GM21360 (cell line): Measurements from ENCODE around the gene CAPN5.

Experiments
- ATAC-seq: cut with Tn5 transposase; IDR thresholded peaks from one replicate; pipeline ENCODE4 v1.9.1; 2021; ENCODE audit warnings: mild to moderate bottlenecking, moderate library complexity; ENCODE audit not compliant: unreplicated experiment

The CAPN5 gene

GRCh38 chr11:77114089-77114463 is 47.3 kb downstream of the CAPN5 start:
- no peak for ATAC-seq

GRCh38 chr11:77115181-77115611 is 48.4 kb downstream of the CAPN5 start:
- no peak for ATAC-seq

- ATAC-seq: no peak
Observed at GRCh38 chr11:77115956-77116355, 49.2 kb downstream of the CAPN5 start.

- no peak for ATAC-seq
Observed at GRCh38 chr11:77117492-77117891, 50.7 kb downstream of the CAPN5 start.

GRCh38 chr11:77118086-77118485 is 51.3 kb downstream of the CAPN5 start:
- ATAC-seq: no peak

GRCh38 chr11:77118971-77119370 is 52.2 kb downstream of the CAPN5 start:
- no peak for ATAC-seq

GRCh38 chr11:77119531-77119936 is 52.8 kb downstream of the CAPN5 start:
- no peak for ATAC-seq

GRCh38 chr11:77120571-77120970 is 53.8 kb downstream of the CAPN5 start:
- ATAC-seq: no peak

GRCh38 chr11:77121096-77121640 is 54.4 kb downstream of the CAPN5 start:
- no peak for ATAC-seq

- no peak for ATAC-seq
Observed at GRCh38 chr11:77121876-77122575, 55.3 kb downstream of the CAPN5 start.

- no peak for ATAC-seq
Observed at GRCh38 chr11:77122576-77123212, 55.9 kb downstream of the CAPN5 start.

GRCh38 chr11:77123591-77123990 is 56.8 kb downstream of the CAPN5 start:
- no peak for ATAC-seq

- ATAC-seq: no peak
Observed at GRCh38 chr11:77124041-77124440, 57.3 kb downstream of the CAPN5 start.

GRCh38 chr11:77124488-77124887 is 57.7 kb downstream of the CAPN5 start:
- no peak for ATAC-seq

- ATAC-seq: no peak
Observed at GRCh38 chr11:77125191-77125590, 58.4 kb downstream of the CAPN5 start.

GRCh38 chr11:77125695-77126094 is 58.9 kb downstream of the CAPN5 start:
- ATAC-seq: no peak

- no peak for ATAC-seq
Observed at GRCh38 chr11:77126156-77126775, 59.5 kb downstream of the CAPN5 start.

- no peak for ATAC-seq
Observed at GRCh38 chr11:77126861-77127234, 60.1 kb downstream of the CAPN5 start.

GRCh38 chr11:77127235-77127911 is 60.6 kb downstream of the CAPN5 start:
- ATAC-seq: no peak

- no peak for ATAC-seq
Observed at GRCh38 chr11:77127920-77128691, 61.3 kb downstream of the CAPN5 start, which contains the start of gene MYO7A. Gene MYO7A, plus strand, starts transcription at chr11:77128246. Its CDS starts 2,389 bp downstream, at chr11:77130635.
